ENCODE measurements around the gene BAHCC1. TPM values are rescaled to one million over a fixed set of nuclear protein-coding genes. Genes with fewer than 3 reads are reported as not detected.

BAHCC1 gene
- polyA plus RNA-seq, 1 experiment = 3.1 TPM

- Histone ChIP-seq H3K4me3 (ENCODE audit: low read depth, low read length) (no peak overlapping the region), H3K27me3 (ENCODE audit: control insufficient read depth, insufficient read depth, low read length) (no peaks in the 10 kb centered on the region), H3K36me3 (ENCODE audit: control insufficient read depth, insufficient read depth, low read length) (no peaks in the 10 kb centered on the region)
- ChIA-PET POLR2A (no interaction called here), CTCF (no interaction called here)
- no peak for DNase-seq (ENCODE audit: low read depth)
- no peak for TF ChIP-seq CTCF (IDR thresholded peaks at IDR 0.05; ENCODE audit: insufficient read depth, low read depth, low read length)
Observed at GRCh38 chr17:81370294-81370693, 25.0 kb upstream of the BAHCC1 start.

- ChIA-PET CTCF (interaction anchor here (0.6 to 2.8 kb wide), 6 partner anchors 8 to 112 kb away, joined by 3 to 9 read pairs (median 3); no protein-coding TSS in a partner anchor), POLR2A (no interaction called here)
- no peak overlapping the region for H3K4me3 ChIP-seq (ENCODE audit: low read depth, low read length)
- H3K36me3 ChIP-seq (ENCODE audit: control insufficient read depth, insufficient read depth, low read length) = no peaks in the 10 kb centered on the region
- H3K27me3 ChIP-seq (ENCODE audit: control insufficient read depth, insufficient read depth, low read length) = no peaks in the 10 kb centered on the region
- TF ChIP-seq CTCF (IDR thresholded peaks at IDR 0.05; ENCODE audit: insufficient read depth, low read depth, low read length) = peak; percentile 57
- no peak for DNase-seq (ENCODE audit: low read depth)
Observed at GRCh38 chr17:81371910-81372760, 23.1 kb upstream of the BAHCC1 start.

- CTCF ChIA-PET = interaction anchor here (0.6 to 2.8 kb wide), 3 partner anchors 99 to 313 kb away, joined by 3 to 9 read pairs (median 3); no protein-coding TSS in a partner anchor
- TF ChIP-seq CTCF (IDR thresholded peaks at IDR 0.05; ENCODE audit: insufficient read depth, low read depth, low read length) = no peak
- Histone ChIP-seq H3K27me3 (ENCODE audit: control insufficient read depth, insufficient read depth, low read length) (no peaks in the 10 kb centered on the region), H3K36me3 (ENCODE audit: control insufficient read depth, insufficient read depth, low read length) (no peaks in the 10 kb centered on the region), H3K4me3 (ENCODE audit: low read depth, low read length) (no peak overlapping the region)
- DNase-seq (ENCODE audit: low read depth) = no peak
- POLR2A ChIA-PET = no interaction called here
Observed at GRCh38 chr17:81373536-81374160, 21.6 kb upstream of the BAHCC1 start.

- no peaks in the 10 kb centered on the region for H3K27me3 ChIP-seq (ENCODE audit: control insufficient read depth, insufficient read depth, low read length)
- no peak overlapping the region for H3K4me3 ChIP-seq (ENCODE audit: low read depth, low read length)
- ChIA-PET CTCF (no interaction called here), POLR2A (no interaction called here)
- TF ChIP-seq CTCF (IDR thresholded peaks at IDR 0.05; ENCODE audit: insufficient read depth, low read depth, low read length) = no peak
- H3K36me3 ChIP-seq (ENCODE audit: control insufficient read depth, insufficient read depth, low read length) = no peaks in the 10 kb centered on the region
- no peak for DNase-seq (ENCODE audit: low read depth)
Observed at GRCh38 chr17:81374890-81375289, 20.4 kb upstream of the BAHCC1 start.

- H3K4me3 ChIP-seq (ENCODE audit: low read depth, low read length) = no peak overlapping the region
- no peaks in the 10 kb centered on the region for H3K36me3 ChIP-seq (ENCODE audit: control insufficient read depth, insufficient read depth, low read length)
- ChIA-PET POLR2A (no interaction called here), CTCF (no interaction called here)
- no peak for TF ChIP-seq CTCF (IDR thresholded peaks at IDR 0.05; ENCODE audit: insufficient read depth, low read depth, low read length)
- DNase-seq (ENCODE audit: low read depth) = no peak
- H3K27me3 ChIP-seq (ENCODE audit: control insufficient read depth, insufficient read depth, low read length) = no peaks in the 10 kb centered on the region
Observed at GRCh38 chr17:81376946-81377714, 18.1 kb upstream of the BAHCC1 start.

Measured in BJ (cell line).